SIG-M5 treated with dmso at 0.1 percent for 504 hours (cell line): Measurements from ENCODE around the gene MPO.

Experiments used
- DNase-seq: peaks from one replicate; lab custom pipeline; 2025; ENCODE audit not compliant: unreplicated experiment; lab: John Stamatoyannopoulos, UW

Gene MPO

DNA sequence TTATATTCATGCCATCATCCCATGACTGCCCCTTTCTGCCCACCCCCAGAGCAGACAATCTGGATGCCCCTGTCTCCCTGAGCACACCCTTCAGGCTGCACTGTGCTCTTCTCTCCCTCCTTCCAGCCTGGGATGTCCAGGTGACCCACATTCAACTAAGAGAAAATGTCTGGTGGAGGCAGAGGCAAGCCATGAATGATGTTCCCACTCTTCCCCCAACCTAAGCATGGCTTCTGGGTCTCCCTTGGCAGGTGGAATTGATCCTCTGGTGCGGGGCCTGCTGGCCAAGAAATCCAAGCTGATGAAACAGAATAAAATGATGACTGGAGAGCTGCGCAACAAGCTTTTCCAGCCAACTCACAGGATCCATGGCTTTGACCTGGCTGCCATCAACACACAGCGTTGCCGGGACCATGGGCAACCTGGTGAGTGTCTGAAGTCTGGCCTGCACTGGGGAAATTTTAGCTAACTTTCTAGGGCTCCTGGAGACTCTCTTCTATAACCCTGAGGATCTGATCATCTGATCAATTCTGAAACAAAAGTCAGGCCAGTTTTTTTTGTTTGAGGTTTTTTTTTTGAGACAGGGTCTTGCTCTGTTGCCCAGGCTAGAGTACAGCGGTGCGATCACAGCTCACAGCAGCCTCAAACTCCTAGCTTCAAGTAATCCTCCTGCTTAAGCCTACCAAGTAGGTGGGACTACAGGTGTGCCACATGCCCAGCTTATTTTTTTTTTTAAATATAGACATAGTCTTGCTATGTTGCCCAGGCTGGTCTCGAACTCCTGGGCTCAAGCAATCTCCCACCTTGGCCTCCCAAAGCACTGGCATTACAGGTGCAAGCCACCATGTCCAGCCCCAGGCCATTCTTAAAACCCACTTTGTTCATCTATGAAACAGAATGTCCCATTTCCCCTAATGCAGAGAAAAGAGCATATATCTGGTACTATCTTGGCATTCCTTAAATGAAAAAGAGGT lies 14.5 kb downstream of the MPO start:
- DNase-seq = no peak

GRCh38 chr17:58265271-58265670 lies 15.5 kb downstream of the MPO start:
- DNase-seq = no peak

DNA sequence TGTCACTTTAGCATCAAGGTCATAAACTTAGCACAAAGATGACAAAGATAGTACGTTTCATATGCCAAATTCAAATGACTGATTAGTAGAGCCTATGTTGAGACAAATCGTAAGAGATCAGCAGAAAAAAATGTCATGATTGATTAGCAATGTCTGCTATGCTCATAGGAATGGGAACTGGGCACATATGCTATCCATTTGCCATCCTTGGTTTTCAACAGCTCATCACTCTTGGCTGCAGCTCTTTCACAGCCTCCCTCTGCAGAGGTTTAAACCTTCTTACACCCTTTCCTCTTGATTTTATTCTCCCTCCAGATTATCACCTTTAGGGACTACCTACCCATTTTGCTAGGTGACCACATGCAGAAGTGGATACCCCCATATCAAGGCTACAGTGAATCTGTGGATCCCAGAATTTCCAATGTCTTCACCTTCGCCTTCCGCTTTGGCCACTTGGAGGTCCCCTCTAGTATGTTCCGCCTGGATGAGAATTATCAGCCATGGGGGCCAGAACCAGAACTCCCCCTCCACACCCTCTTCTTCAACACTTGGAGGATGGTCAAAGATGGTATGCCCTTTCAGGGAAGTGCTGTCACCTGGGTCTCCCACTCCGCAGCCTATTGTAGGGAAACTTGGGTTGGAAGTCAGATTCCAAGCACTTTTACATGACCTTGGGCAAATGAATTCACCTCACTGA lies 16.2 kb downstream of the MPO start:
- DNase-seq = no peak

DNA sequence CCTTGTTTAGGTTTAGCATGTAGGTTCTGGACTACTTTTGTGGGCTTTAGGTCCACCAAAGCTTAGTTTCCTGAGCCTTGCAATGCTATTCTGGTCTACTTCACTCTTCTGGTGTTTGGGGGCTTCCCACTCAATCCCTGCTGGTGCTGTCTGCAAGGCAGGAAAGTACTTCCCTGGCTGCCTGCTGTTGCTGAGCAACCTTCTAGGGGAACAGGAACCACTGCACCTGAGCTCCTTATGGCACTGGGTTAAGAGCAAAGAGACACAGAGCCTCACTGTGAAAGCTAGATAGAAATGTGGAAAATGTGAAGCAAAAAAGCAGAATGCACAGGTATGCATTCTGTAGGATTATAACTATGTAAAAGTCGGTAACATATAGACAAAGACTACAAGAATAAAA lies 17.0 kb downstream of the MPO start:
- no peak for DNase-seq

DNA sequence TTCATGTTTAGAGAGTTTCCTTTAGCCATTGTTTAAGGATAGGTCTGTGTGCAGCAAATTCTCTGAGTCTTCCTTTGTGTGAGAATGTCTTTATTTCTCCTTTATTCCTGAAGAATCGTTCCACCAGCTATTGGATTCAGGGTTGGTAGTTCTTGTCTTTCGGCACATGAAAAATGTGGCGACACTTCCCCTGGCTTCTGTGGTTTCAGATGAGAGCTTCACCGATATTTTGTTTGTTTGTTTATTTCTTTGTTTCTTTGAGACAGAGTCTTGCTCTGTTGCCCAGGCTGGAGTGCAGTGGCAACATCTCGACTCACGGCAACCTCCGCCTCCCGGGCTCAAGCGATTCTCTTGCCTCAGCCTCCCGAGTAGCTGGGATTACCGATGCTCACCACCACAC lies 18.6 kb downstream of the MPO start:
- no peak for DNase-seq

GRCh38 chr17:58254803-58255202 lies 25.9 kb downstream of the MPO start:
- DNase-seq = no peak

DNA sequence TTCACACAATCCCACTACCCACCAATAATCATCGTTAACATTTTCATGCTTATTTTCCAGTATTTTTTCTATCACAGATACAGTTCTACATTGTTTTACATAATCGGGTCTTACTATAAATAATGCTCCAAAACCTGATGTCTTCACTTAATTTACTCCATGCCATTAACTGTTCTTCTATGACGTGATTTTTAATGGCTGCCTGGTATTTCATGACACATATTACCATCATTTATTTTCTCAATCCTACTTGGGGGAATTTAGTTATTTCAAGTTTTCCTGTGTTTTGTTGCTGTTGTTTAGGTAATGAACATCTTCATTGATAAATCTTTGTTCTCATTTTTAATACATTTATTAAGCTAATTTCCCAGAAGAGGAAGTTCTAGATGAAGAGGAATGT lies 27.7 kb downstream of the MPO start:
- DNase-seq = no peak

GRCh38 chr17:58252141-58252540 lies 28.6 kb downstream of the MPO start:
- DNase-seq = no peak

- DNase-seq = no peak
Observed at GRCh38 chr17:58250344-58251011, 30.3 kb downstream of the MPO start.

DNA sequence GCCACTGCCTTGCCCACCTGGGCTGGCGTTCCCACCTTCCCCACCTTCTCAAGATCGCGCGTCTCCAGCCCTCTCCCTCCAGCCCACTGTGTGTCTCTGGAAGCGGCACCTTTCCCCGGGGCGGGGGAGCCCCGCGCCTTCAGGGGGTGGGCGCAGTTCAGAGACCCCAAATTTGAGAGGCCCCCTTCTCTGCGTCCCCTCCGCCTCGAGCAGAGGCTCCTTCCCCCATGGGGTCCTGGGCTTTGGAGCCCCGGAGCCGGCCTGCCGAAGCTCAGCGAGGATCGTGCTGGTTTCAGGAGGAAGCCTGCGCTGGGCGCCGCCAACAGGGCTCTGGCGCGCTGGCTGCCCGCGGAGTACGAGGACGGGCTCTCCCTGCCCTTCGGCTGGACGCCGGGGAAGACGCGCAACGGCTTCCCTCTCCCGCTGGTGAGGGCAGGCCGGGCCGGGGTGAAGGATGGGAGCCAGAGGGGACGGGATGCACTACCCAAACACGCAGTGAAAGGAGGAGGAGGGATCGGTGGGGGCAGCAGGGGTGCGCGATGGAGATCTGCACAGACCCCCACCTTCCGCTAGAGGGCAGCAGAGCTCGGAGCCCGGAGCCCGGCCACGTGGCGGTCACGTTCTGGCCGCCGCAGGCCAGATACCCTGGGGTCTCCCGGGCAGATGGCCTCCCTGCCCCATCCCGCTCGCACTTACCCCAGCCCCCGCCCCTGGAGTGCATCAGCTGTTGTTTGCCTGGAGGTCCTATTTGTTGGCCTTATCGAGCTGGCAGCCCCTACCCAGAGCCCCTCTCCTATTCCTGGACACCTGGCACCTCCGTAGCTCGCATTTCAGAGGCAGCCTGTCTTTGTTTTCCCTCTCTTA lies 31.2 kb downstream of the MPO start:
- DNase-seq = peak; percentile 58

DNA sequence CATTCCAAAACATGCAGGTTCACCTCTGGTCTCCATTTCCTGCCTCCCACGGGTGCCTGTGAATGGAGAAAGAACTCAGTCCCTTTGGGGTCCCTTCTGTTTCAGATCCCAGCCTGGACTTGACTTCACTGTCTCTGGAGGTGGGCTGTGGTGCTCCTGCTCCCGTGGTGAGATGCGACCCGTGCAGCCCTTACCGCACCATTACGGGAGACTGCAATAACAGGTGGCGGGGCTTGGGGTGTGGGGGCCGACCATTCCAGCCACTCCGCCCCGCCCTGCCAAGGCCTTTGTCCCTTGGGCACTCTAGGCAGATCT lies 31.8 kb downstream of the MPO start:
- DNase-seq = no peak

DNA sequence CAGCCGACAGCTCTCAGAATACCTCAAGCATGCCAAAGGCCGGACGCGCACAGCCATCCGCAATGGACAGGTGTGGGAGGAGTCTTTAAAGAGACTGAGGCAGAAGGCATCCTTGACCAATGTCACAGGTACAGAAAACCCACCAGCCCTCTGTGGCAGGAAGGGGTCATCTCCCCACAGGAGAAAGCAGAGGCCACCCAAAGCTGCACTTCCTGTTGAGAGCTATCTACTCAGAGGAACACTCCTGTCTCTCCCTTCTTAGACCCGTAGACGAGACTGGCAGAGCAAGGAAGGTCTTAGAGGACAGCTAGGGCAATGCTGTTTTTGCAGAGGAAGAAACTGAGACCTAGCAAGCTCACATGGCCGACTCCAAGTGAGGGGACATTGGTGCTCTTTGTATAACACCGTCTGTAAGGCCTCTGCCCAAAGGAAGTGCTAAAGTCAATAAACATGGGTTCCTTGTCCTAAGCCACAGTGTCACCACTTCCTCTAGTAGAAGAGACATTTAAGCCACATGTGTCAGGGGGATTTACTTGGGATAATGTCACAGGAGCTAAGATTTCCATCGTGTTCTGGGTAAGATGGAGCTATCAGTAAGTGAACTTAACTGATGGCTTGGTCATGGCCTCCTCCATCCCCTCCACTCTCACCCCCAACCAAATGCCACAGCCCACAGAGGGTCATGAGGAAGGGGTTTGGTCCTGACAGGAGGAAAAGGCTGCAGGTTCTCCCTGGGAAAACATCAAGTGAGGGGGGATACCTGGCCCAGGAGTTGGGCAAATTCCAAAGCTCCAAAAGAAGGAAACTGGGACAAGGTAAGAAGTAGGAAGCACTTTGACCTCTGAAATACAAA lies 33.0 kb downstream of the MPO start:
- peak; percentile 46 for DNase-seq

DNA sequence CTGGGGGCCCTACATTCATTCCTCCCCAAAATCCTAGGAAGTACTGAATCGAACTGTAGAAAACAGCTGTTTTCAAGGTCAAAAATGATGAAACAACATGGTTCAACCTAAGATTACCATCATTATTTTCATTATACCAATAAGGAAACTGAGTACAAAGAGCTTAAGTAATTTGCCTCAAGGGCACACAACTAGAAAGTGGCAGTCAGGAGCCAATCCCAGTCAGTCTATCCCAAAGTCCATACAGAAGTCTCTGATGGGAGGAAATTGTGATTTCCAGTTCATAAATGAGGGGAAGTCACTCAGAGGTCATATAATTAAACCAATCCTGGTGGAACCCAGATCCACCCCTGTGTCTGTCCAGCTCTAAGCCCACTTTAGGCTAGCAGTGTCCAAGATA lies 34.0 kb downstream of the MPO start:
- no peak for DNase-seq

GRCh38 chr17:58246104-58246740 lies 34.5 kb downstream of the MPO start:
- no peak for DNase-seq

- DNase-seq = no peak
Observed at GRCh38 chr17:58245428-58246103, 35.2 kb downstream of the MPO start.

DNA sequence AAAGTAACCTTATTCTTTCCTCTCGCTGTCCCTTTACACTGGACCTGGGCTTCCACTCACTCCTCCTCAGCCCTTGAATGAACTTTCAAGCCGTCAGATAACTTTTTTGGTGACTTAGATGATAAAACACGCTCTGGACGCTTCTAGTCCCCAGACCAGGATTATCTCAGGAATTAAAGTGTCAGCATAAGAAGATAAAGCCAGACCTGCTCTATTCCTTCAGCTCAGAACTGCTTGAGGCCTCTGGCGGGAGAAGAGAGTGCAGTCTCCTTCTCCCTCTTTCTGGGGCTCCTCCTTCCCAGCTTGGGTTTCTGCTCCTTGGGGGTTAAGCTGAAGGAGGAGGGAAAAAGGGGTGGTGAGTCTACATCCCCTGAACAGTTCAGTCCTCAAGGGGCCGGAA lies 35.8 kb downstream of the MPO start:
- no peak for DNase-seq

DNA sequence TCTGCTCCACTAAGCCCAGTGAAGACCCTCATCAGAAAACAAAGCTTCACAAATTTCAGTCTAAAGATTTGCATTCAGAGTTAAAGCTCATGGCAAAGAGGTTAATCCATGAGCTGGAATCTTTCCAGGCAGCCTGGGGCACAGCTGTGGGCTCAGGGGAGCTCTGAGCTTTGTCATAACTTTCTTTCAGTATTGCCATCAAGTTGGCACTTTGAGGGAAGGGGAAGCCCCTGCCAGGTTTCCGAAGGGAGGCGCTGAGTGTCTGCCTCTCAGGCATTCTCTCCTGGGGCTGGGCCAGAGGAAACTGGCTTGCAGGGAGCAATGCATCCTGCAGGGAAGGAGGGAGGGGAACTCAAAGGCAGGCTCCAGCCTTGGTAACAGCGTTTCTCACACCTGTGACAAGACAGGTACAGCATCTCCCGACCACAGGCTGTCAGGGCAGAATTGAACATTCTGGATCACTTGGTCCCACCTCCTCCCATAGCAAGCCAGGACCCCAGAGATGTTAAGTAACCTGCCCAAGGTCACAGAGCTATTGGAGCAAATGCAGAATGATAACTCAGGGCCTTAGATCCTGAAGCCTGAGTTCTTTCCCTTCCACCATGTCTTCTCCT lies 38.5 kb downstream of the MPO start:
- no peak for DNase-seq

DNA sequence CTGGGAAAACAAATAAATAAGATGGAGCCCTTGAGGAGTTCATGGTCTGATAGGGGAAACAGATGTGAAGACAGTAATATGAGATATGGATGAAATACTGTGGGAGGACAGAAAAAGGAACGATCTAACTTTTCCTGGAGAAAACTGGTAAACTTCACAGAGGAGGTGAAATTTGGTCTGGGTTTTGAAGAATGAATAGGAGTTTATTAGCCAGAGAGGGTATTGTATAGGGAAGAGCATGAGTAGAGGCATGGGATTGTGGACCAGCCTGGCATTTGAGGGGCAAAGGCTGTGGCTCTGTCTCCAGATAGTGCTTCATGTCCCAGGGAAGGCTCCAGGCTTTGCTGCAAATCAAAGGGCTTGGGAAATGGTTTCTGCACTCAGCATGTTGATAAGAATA lies 40.7 kb downstream of the MPO start:
- no peak for DNase-seq
